Measurements from ENCODE around the gene ADAM15.

ADAM15 gene

DNA sequence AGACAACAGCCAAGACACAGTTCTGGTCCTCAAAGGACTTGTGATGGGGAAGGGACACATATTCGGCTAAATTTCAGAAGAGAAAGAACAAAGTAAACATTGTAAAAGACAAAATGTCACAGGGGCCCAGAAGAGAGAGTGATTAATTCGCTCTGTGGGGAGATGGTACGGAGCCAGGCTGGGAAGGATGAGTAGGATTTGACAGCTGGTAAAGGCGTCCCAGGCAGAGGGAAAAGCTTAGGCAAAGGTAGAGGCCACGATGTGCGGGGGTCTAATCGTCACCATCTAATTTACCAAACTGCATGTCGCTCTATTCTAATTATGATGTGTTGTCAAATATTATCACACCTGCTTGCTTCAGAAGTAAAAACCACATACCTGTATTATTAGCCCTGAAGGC, 59.3 kb downstream of the ADAM15 start:
- no peak for DNase-seq (ENCODE audit: low read depth in 1 of 2, low spot score in 1 of 2)

DNA sequence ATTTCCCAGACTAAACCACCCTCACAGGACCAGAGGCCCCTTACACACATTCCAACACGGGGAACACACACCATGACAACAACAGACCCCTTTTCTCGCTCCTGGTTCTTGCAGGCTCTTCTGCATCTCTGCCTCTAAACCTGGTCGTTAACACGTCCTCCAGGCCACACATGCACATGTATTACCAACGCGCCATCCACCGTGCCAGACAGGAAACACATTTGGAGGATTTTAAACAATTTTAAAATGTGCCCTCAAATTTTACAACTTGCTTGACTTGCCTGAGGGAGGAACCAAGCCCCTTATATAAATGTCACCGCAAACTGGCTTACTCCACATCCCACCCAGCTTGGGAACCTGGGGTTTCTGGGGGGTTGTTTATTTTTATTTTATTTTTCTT, 59.7 kb downstream of the ADAM15 start:
- no peak for DNase-seq (ENCODE audit: low read depth in 1 of 2, low spot score in 1 of 2)
